Eye (tissue), 1 donor: ENCODE measurements around the gene EXOSC2.
"Not testable (repeated sequence)": the region's sequence is repeated elsewhere in the genome, so short reads cannot be mapped to it uniquely, and the experiment has no call there.

Source experiments
- DNase-seq: peaks from one replicate; pipeline ENCODE4 v3.0.0-alpha.2; 2015

Gene EXOSC2

DNA sequence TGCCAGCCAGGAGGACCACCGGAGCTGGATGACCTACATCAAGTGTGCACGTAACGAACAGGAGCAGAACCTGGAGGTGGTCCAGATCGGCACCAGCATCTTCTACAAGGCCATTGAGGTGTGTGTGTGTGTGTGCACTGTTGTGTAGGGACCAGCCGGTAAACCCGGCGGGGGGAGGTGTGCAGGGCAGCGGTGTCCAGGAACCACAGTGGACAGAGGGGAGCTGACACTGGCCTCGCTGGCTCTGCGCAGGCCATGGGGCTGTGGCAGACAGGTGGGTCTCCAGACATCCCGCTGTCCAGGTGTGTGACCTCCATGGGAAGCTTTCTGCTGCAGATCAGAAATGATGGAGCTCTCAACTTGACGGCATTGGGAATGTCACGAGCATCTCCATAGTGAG, 25.4 kb upstream of the EXOSC2 start:
- no peak for DNase-seq

DNA sequence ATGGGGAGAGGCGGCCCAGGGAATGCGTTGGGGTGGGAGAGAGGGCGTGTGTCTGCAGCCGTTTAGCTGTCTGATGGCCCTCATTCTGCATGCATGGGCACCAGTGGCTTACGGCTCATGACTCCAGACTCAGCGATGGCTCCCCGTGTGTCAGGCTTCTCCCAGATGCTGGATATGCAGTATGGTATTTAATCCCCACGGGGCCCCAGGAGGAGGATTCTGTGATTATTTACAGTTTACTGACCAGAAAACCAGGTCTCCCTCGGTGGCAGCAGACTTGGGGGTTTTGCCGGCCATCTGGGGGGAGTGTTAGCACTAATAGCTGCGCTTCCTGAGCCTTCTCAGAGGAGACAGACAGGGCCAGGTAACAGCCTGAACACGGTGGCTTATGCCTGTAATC, 24.9 kb upstream of the EXOSC2 start:
- DNase-seq: peak; percentile 61

DNA sequence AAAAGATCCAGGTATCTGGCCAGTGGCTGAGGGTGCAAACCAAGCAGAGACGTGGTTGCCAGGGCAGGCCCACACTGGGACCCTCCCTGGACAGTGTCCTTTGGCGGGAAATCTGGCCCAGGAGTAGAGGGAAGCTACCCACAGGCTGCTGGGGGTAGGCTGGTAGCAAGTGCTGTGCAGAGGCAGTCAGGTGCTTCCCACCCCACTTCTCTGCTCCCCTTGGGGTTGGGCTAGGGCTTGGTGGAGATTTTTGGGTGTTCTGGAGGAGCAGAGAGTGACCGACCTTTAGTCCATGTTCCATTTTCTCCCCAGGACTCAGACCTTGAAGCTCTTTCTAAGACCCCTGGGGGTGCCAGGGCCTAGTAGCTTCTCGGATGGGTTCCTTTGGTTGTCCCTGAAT, 23.6 kb upstream of the EXOSC2 start:
- DNase-seq: no peak

DNA sequence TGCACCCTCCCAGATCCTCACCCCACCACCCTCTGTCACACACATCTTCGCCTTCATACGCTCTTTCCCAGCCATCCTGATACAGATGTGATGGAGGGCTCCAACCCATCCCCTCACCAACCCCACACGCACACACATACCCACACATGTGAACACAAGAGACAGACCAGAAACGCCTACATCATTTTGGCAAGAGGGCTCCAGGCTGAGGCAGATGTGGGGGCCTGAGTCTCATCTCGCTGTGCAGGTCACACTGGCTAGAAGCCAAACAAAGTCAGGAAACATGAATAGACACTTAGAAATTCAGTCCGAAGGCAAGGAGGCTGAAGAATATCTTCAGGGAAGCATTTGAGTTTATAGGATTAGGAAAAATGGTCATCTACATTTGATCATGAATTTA, 22.9 kb upstream of the EXOSC2 start:
- DNase-seq: no peak

DNA sequence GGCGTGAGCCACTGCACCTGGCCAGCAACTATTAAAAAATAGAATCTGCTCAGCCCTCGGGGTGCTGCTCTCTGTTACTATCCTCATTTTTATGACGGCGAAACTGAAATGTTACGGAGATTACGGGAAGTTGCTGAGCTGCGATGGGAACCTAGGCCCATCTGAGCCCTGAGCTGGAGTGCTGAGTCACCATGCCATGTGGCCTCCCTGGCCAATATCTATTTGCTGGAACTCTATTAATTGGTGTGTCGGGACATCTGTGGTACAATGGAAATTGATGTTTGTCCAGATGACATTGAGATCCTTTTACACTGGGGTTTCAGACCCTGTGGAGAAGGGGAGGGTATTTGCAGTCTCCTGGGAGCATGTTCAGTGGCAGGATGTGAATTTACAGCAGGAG, 21.1 kb upstream of the EXOSC2 start:
- DNase-seq: no peak

DNA sequence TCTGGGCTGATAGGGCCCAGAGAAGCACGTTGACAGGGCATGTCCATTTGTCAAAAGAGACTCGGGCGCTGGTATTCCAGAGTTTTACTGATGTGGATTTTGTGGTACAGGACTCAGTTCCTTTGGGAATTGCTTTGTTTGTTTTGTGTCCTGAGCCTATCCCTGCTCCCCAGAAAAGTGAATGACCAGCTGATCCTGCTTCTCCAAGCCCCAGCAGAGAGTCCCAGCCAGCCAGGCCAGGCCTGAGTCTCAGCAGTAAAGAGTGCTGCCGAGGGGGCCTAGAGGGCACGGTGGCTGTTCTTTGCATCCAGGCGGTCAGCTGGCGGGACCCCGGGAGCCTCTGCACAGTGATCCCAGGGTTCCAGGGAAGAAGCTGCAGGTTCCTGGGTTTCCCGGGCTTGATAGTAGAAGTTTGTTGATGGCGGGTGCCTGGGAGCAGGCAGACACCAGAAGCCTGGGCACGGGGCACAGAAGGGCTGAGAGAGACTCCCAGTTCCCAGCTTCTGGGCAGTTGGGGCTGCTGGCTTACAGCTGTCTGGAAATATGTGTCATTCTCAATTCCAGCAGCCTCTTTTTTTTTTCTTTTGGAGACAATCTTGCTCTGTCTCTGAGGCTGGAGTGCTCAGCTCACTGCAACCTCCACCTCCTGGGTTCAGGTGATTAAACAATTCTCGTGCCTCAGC, 20.5 kb upstream of the EXOSC2 start:
- no peak for DNase-seq

DNA sequence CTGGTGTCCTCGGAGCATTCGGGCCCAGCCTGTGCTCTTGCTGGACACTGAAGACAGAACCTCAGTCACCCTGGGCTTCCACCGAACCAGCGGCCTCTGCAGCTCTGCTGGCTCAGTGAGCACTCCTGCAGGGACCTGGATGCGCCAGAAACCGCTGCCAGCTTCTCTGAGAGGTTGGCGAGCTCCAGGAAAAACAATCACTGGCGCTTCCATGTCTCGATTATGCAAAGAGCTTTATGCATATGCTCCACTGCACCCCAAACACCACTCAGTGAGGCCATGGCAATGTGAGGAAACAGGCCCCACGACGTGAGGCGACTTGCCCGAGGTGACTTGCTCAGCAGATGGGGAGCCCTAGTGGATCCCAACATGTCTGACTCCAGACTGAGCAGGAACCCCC, 18.2 kb upstream of the EXOSC2 start:
- no peak for DNase-seq

DNA sequence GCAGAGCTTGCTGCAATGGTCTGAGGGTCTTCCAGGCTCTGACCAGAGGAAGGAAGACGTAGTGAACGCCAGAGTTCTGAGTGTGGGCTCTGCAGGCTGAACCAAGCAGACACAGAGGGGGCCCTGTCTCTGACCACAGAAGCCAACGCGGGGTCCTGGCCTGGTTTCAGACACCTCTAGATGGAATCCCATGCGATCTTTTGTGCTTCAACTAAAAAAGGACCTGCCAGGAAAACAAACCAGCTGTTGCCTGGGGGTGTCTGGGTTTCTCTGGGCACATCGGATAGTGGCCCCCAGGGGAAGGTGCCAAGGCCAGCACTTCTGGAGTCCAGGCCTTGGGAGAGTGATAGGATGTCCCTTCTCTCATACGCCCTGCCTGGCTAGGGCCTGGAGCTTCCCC, 16.3 kb upstream of the EXOSC2 start:
- DNase-seq: no peak

DNA sequence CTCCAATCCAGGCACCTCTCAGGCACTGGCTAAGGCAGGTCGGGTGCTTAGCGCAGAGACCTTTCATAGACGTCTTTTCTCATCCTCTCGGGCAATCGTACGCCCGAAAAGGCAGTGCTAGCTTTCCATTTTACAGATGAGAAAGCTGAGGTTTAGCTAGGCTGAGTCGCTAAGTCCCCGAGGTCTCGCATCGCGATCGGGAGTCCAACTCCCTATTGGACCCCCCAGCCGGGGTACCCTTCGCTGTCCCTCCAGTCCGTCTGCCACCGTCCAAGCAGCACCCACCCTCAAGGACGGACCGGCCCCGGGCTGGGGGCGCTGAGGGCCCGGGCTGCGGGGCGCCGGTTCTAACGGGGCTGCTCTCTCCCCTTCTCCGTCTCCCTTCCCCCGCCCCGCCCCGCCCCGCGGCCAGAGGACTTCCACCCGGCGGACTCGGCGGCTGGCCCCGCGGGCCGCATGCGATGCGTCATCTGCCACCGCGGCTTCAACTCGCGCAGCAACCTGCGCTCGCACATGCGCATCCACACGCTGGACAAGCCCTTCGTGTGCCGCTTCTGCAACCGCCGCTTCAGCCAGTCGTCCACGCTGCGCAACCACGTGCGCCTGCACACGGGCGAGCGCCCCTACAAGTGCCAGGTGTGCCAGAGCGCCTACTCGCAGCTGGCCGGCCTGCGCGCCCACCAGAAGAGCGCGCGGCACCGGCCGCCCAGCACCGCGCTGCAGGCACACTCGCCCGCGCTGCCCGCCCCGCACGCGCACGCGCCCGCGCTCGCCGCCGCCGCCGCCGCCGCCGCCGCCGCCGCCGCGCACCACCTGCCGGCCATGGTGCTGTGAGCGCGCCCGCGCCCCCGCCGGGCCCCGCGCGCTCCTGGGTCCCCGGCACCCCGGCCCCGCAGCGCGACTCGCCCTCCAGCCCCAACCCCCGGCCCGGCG, 12.5 kb upstream of the EXOSC2 start:
- peak; percentile 85 for DNase-seq

DNA sequence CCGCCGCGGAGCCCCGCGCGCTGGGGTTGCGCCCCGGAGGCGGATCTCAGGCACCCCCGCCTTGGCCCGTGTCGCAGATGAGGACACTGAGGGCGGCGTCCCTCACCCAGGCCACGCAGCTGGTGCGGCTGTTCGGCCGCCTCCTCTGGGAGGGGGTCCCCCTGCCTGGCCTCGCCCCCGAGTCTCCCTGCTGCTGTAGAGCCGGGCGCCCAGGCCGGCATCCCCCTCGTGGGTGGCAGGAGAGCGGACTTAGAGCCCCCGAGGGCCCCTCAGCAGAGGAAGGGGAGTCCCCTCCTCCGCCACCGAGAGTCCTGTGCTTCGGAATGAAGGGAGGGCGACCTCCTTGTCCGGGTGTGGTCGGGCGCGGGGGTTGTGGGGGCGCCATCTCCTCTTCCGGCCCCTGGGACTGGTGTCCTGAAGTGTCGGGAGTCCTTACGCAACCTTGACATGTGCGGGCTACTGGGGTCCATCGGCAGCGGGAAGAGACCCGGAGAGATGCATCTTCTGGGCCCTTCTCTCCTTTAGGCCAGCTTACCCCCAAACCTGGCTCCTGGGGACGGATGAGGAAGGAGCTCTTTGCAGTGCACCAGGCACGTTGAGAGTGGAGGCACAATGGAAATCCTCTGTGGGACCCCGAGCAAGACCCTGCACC, 11.7 kb upstream of the EXOSC2 start:
- DNase-seq: peak; percentile 67

DNA sequence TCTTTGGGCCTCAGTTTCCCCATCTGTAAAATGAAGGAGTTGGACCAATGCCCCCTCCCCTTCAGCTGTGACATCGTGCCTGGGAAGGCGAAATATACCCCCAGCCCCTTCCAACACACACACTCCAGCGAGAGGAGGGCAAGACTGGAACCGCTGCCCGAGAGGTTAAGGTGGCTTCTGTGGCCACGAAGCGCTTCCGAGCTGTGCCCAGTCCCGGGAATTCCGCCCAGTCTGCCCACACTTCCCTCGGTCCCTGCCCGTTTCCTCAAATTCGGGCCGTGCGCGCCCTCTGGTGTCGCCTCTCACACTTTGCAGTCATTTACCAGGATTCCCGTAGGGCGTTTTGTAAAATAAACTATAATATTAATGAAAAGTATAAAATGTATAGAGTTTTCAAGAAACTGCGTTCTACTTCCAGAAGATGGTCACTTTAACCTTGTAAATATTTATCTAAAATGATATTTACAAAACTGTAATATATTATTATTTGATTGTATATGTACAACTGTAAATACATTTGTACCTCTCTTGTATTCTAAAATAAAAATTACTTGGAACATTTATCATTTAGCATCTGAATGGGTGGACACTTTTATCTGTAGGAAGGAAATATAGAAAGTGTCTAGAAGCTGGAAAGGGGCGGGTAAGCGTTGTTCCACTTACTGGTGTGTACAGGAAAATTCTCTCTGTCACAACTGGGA, 11.0 kb upstream of the EXOSC2 start:
- peak; percentile 91 for DNase-seq

DNA sequence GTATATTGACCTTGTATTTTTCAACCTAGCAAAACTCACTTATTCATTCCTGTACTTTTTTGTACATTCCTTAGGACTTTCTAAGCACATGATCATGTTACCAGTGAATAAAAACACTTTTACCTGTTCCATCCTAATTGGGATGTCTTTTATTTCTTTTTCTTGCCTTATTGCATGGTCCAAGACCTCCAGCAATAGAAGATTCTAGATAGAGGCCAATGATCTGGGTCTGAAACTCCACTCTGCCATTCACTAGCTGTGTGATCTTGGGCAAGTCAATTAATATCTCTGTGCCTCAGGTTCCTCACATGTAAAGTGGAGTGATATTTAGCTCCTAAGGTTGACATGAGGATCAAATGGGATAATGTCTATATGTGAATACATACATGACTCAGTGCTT, 8.5 kb upstream of the EXOSC2 start:
- no peak for DNase-seq

DNA sequence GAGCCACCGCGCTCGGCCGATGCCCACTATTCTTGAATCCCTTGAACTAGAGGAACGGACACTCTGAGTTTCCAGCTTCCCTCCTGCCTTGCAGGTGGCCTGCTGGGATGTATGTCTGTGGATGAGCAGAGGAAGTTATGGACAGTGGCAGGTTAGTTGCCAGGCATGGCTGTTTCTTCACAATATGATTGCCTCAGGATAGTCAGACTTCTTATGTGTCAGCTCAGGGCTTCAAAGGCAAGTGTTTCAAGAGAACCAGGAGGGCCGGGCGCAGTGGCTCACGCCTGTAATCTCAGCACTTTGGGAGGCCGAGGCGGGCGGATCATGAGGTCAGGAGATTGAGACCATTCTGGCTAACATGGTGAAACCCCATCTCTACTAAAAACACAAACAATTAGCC, 7.6 kb upstream of the EXOSC2 start:
- DNase-seq: not testable (repeated sequence)

DNA sequence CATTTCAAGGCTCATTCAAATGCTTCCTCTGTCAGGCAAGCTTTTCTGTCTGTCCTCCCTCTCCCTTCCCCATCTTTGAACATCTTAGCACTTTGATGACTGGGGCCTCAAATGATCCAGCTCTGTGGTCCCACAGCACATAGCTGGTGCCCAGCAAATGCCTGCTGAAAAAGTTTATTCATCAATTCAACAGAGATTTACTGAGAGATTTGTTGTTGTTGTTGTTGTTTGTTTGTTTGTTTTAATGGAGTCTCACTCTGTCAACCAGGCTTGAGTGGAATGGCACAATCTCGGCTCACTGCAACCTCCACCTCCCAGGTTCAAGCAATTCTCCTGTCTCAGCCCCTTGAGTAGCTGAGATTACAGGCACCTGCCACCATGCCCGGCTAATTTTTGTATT, 6.0 kb upstream of the EXOSC2 start:
- DNase-seq: no peak

DNA sequence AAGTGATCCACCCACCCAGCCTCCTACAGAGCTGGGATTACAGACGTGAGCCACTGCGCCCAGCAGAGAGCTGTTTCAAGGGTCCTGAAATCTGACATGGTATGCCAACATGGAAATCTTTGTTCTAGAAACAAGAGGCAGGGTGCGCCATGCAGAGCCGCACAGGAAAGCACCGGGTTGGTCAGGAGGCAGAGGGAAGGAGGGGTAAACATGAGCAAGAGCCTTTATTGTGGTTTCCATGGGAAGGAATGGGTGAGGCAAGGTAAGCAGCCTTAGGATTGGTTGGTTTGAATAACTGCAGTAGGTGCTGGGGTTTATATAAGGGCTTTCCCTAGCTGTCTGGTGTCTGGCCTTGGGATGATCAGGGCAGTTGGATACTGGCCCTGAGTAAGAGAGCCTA, 5.5 kb upstream of the EXOSC2 start:
- no peak for DNase-seq

DNA sequence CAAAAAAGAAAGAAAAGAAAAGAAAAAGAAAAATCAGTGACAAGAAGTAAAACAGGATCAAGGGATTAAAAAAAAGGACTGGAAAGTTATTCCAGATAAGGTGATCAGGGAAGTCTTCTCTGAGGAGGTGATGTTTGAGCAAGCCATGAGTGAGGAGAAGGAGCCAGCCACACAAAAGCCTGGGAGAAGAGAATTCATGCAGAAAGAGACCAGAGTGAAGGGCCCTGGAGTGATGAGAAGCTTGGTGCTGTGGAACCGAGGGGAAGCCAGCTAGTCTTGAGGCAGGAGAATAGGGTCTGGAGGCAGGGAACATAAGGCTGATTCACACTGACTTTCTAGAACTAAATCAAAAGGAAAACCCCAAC, 4.0 kb upstream of the EXOSC2 start:
- DNase-seq: no peak

DNA sequence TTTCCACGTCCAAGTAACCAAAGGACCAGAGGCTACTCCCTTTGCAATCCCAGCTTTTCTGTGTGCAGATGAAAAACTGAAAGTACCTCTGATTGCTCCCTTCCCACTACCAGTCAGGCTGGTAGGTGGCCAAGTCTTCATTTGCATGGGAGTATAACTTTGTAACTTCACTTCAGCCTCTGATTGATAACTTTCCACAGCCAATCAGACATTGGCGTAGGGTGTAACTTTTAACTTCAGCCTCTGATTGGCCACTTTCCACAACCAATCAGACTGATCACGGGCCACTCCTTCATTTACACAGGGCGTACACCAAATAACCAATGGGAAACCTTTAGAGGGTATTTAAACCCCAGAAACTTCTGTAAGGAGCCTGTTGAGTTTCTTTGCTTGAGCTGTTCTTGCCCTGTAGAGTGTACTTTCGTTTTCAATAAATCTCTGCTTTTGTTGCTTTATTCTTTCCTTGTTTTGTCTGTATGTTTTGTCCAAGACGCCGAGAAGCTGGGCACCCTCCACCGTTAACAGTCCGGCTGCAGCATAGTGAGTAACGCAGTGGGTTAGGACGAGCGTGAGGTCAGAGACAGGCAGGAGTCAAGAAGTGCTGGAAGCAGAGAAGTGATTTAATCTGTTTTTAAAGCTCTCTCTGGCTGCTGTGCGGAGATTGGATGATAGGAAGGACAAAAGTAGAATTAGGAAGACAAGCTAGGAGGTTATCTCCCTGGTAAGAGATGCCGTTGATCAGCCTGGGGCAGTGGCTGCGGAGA, 3.5 kb upstream of the EXOSC2 start:
- peak; percentile 60 for DNase-seq

DNA sequence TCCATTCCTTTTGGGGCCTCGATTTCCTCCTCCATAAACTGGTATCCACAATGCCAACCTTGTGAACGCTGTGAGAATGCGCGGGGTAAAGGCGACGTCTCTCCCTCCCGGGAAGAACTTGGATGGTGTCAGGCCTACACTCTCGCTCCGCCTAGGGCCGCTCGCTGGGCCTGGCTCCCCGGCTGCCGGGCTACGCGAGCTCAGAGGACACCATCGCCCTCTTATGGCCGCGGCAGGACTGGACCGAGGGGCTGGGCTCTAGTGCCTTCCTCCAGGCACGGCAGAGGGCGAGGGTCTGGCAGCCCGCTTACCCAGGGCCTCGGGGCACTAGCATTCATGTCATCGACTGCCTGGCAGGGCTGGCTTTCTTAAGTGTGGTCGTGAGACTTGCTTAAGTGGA, 1.3 kb upstream of the EXOSC2 start:
- DNase-seq: peak; percentile 90

DNA sequence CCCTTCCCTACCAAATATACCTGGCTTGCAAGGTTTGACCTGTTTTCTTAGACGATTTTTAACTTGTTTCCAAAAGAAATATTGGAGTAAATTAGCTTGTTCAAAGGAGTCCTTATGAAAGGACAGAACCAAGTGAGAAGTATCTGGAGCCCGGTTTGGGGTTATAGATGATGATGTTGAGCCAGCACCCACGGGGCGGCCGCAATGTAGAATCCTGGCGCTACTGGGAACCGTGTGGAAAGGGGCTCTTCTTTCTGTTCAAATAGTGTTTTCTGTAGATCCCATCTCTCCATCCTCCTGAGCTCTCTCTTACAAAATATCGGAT, 517 bp upstream of the EXOSC2 start:
- no peak for DNase-seq

DNA sequence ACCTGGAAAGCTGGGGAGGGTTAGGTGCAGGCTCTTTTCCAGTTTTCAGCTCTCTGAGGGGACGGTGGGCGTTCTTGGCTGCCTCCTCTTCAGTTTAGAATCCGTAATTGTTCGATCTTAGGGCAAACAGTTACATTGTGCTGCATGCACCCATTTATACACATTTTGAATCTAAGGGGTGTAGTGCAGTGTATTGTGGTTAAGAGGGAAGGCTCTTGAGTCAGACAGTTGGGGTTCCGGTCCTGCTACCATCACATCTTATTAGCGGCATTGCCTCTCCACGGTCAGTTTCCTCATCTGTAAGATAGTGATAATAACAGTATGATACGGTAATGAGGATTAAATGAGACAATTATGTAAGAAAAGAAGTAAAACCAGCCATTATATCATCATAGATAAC, 625 bp downstream of the EXOSC2 start:
- DNase-seq: no peak

DNA sequence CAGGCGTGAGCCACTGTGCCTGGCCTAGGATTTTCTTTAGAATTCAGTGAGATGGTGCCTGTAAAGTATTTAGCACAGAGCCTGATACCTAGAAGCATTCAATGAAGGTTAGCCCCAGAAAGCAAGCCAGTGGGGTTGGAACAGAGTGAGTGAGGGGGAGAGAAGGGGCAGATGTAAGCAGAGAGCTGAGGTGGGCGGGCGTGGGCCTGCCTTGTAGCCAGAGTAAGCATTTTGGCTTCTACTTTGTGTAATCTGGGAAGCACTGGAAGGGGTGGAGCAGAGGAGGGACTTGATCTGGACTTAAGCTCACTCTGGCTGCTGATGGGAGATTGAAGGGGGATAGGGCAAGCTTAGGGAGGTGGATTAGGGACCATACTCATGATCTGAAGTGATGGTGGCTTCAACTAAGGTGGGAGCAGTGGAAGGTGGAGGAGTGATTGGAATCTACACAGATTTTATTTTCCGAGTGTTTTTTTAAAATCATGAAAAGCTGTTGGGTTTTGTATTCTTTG, 2.6 kb downstream of the EXOSC2 start:
- no peak for DNase-seq

DNA sequence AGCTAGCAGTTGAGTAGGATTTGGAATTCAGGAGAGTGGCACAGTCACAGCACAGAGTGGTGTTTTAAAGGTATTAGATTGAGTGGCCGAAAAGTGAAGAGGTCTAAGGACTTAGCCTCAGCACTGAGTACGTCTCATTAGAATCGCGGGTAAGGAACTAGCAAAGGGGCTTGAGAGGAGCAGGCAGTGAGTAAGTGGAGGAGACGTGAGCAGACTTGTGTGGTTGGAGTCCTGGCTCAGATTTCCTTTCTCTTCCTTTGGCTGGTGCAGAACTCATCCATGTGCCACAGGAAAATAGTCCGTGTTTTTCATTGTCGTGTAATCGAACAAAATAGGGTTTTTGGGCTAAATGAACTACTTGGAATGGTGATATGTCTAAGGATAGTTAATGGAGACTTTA, 3.4 kb downstream of the EXOSC2 start:
- DNase-seq: no peak

DNA sequence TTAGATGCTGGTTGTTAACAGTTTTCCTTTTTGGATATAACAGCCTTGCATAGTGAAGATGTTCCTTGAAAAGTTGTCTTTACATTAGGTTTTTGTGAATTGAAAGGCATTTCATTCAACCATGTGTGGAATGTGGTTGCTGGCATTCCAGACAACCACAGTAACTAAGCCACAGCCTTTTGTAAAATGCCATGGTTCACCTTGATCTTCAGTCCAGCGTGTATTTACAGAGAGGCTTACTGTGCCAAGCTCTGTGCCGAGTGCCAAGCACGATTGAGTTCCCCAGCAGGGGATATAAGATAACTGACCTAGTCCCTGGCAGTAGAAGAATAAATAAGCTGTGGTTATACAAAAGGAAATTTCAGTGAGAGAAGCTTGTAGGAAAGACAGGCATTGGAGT, 4.9 kb downstream of the EXOSC2 start:
- no peak for DNase-seq
